ENCODE measurements around the gene FAM124B.

Gene FAM124B

DNA sequence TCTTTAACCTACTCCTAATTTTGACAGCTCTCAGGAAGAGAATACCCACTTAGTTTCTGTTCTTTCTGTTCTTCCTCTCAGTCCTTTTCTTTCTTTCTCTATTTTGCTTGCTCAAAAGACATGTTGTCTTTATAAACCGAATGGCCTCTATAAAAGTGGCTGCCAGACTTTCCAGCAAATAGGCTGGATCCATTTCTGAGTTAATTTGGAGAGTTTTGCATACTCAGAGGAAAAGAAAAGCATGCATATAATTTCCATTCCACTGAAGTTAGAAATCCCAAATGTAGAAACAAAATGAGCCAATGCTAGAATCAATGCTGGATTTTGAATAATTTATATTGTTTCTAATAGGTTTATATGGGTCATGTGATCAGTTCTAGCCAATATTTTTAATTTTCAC lies 65.9 kb downstream of the FAM124B start:
- DNase-seq (ENCODE audit: low read depth) = no peak

DNA sequence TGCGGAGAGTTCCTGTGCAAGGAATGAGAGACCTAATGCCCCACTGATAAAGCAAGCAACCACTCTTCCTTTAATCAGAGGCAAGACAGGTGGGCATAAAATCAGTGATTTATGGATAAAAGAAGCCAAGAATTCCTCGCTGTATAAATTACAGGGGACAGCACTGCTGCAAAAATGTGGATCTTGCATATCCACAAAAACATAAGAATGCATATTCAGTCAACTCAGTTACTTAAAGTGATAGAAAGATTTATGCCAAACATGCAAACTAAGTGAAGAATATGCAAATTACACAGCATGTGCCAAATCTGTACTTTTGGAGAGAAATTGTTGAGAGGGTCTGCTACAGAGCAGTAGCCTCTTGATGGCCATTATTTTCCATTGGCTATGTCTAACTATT lies 67.2 kb downstream of the FAM124B start:
- DNase-seq (ENCODE audit: low read depth) = no peak

GRCh38 chr2:224333726-224334482 lies 68.0 kb downstream of the FAM124B start:
- DNase-seq (ENCODE audit: low read depth) = no peak

DNA sequence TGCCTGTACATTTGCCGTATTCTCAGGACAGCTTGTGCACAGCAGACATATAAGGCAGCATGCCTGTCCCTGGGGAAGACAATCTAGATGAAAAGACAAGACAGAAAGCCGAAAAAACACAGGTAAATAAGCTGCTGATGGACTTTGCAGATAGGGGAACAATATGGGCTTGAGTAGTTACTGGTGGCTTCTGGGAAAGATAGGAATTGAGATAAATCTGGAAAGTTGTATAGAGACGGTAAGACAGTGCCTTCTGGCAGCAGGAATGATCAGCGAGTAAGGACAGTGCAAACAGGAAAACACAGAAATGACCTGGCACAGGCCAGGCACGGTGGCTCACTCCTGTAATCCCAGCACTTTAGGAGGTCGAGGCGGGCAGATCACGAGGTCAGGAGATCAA lies 70.2 kb downstream of the FAM124B start:
- DNase-seq (ENCODE audit: low read depth) = no peak

DNA sequence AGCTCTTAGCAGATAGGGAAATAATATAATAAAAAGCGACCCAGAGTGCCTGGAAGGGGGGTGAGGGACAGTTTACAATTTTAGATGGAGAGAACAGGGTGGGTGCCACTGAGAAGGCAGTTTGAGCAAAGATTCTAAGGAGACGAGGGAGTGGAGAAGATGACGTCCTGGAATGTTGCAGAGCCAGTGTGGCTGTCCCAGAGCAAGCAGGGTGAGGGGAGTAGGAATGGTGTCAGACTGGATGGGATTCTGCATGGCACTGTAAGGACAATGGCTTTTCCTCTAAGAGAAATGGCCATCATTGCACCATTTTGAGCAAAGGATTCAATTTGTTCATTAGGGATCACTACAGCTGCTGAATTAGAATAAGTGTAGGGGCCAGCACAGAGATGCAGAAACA lies 73.1 kb downstream of the FAM124B start:
- DNase-seq (ENCODE audit: low read depth) = no peak

Data from stimulated activated CD8-positive, alpha-beta memory T cell treated with anti-CD3 and anti-CD28 coated beads, Interleukin-12 subunit alpha, Interleukin-12 subunit beta, amount 100 ng/mL, for 1 hour (primary cell).